Stimulated activated CD8-positive, alpha-beta memory T cell treated with anti-CD3 and anti-CD28 coated beads, Interleukin-4, amount 100 ng/mL, for 1 hour (primary cell): ENCODE results near the gene ADAMTS15.
"Not testable (repeated sequence)": the region's sequence is repeated elsewhere in the genome, so short reads cannot be mapped to it uniquely, and the experiment has no call there.

Source experiments
- DNase-seq, 2 donors: peaks; one replicate each; pipeline ENCODE4 v3.0.0-alpha.2; 2020; ENCODE audit warnings: low read depth in 2 of 2, low spot score in 1 of 2

Gene ADAMTS15

GRCh38 chr11:130434521-130435223 is 13.8 kb upstream of the ADAMTS15 start:
- DNase-seq, result peak; percentile 32 to 38

- DNase-seq, result no peak
Observed at GRCh38 chr11:130435671-130436070, 12.8 kb upstream of the ADAMTS15 start.

GRCh38 chr11:130436171-130436570 is 12.3 kb upstream of the ADAMTS15 start:
- DNase-seq, result no peak

GRCh38 chr11:130437848-130438247 is 10.6 kb upstream of the ADAMTS15 start:
- no peak for DNase-seq

GRCh38 chr11:130438401-130439159 is 9.9 kb upstream of the ADAMTS15 start:
- DNase-seq, result not testable (repeated sequence)

GRCh38 chr11:130439160-130439519 is 9.3 kb upstream of the ADAMTS15 start:
- DNase-seq, result no peak

- DNase-seq, result no peak
Observed at GRCh38 chr11:130439876-130440275, 8.6 kb upstream of the ADAMTS15 start.

- no peak for DNase-seq
Observed at GRCh38 chr11:130441719-130442118, 6.7 kb upstream of the ADAMTS15 start.

GRCh38 chr11:130442737-130443136 is 5.7 kb upstream of the ADAMTS15 start:
- no peak for DNase-seq

GRCh38 chr11:130445788-130446187 is 2.7 kb upstream of the ADAMTS15 start:
- DNase-seq, result no peak

GRCh38 chr11:130448039-130448415 is 418 bp upstream of the ADAMTS15 start:
- DNase-seq, result no peak

- no peak for DNase-seq
Observed at GRCh38 chr11:130449310-130449990, 1.0 kb downstream of the ADAMTS15 start.

- no peak for DNase-seq
Observed at GRCh38 chr11:130449996-130450769, 1.7 kb downstream of the ADAMTS15 start.

GRCh38 chr11:130451231-130452019 is 3.0 kb downstream of the ADAMTS15 start:
- DNase-seq, result no peak

GRCh38 chr11:130452176-130452575 is 3.7 kb downstream of the ADAMTS15 start:
- no peak for DNase-seq

- DNase-seq, result no peak
Observed at GRCh38 chr11:130452940-130453339, 4.5 kb downstream of the ADAMTS15 start.

- DNase-seq, result no peak
Observed at GRCh38 chr11:130454491-130455252, 6.2 kb downstream of the ADAMTS15 start.

- no peak for DNase-seq
Observed at GRCh38 chr11:130455483-130456127, 7.2 kb downstream of the ADAMTS15 start.

- no peak for DNase-seq
Observed at GRCh38 chr11:130456286-130456685, 7.8 kb downstream of the ADAMTS15 start.
